Glutamatergic neuron (in vitro differentiated cells): ENCODE results near the gene TMEM74B. TPM values are rescaled to one million over a fixed set of nuclear protein-coding genes. Genes with fewer than 3 reads are reported as not detected.

Source experiments
- DNase-seq: peaks from one replicate; pipeline ENCODE4 v3.0.0; 2022
- H3K27ac Mint-ChIP-seq: one replicate; pipeline ENCODE4 v1.8.0; 2020; ENCODE audit warnings: mild to moderate bottlenecking, mixed read lengths, inconsistent platforms; ENCODE audit not compliant: unreplicated experiment
- H3K27me3 Mint-ChIP-seq: one replicate; pipeline ENCODE4 v1.8.0; 2020; ENCODE audit warnings: mild to moderate bottlenecking, moderate library complexity, mixed read lengths, inconsistent platforms; ENCODE audit not compliant: unreplicated experiment
- H3K36me3 Mint-ChIP-seq: one replicate; pipeline ENCODE4 v1.8.0; 2020; ENCODE audit warnings: mild to moderate bottlenecking, mixed read lengths, inconsistent platforms; ENCODE audit not compliant: unreplicated experiment
- H3K4me1 Mint-ChIP-seq: one replicate; pipeline ENCODE4 v1.8.0; 2020; ENCODE audit warnings: mild to moderate bottlenecking, low read depth, mixed read lengths, inconsistent platforms; ENCODE audit not compliant: unreplicated experiment
- H3K4me3 Mint-ChIP-seq: one replicate; pipeline ENCODE4 v1.8.0; 2020; ENCODE audit warnings: mild to moderate bottlenecking, mixed read lengths, inconsistent platforms; ENCODE audit not compliant: unreplicated experiment
- H3K9me3 Mint-ChIP-seq: one replicate; pipeline ENCODE4 v1.8.0; 2020; ENCODE audit warnings: mild to moderate bottlenecking, moderate library complexity, mixed read lengths, inconsistent platforms; ENCODE audit not compliant: unreplicated experiment
- total RNA-seq: library from RNA; stranded (reverse); fragmentation: NEBNext Ultra II Directional; extraction: Animal tissue kit (Norgen Biotek cat#: 25700); gene quantifications from one replicate; pipeline ENCODE4 v1.2.1, GENCODE V29; 2021; ENCODE audit not compliant: unreplicated experiment
- TF ChIP-seq, protein P1 (sequence below): fragments of 200-600 bp; sonication (generic); IDR thresholded peaks from one replicate; pipeline ENCODE4 v1.5.0; 2021; ENCODE audit not compliant: partially characterized antibody, unreplicated experiment

Gene TMEM74B
- total RNA-seq, 1 donor from 2014 or later, result 5.0 TPM

DNA sequence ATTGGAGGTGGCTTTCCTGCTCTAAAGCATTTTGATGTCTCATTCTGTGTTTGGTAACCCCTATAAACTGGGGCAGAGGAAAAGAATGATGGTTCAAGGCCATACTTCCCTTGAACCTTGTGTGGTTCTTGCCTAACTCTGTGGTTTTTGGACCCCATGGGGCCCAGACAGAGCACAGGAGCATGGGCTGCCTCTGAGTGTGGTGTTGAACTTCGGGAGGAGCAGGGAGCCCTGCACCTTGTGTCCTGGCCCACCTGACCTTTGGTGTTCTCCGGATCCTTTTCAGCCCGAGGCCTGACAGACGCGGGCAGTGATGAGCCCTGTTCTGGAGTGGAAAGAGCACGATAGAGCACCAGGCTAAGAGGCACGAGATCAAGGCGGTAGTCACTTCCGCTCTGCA lies 18.8 kb downstream of the TMEM74B start:
- H3K27me3 Mint-ChIP-seq, result peaks cover 2% of the 10 kb centered on the region
- DNase-seq, result no peak
- no peaks in the 10 kb centered on the region for H3K9me3 Mint-ChIP-seq
- no peaks in the 10 kb centered on the region for H3K4me1 Mint-ChIP-seq
- no peak overlapping the region for H3K27ac Mint-ChIP-seq
- TF ChIP-seq, protein P1, sequence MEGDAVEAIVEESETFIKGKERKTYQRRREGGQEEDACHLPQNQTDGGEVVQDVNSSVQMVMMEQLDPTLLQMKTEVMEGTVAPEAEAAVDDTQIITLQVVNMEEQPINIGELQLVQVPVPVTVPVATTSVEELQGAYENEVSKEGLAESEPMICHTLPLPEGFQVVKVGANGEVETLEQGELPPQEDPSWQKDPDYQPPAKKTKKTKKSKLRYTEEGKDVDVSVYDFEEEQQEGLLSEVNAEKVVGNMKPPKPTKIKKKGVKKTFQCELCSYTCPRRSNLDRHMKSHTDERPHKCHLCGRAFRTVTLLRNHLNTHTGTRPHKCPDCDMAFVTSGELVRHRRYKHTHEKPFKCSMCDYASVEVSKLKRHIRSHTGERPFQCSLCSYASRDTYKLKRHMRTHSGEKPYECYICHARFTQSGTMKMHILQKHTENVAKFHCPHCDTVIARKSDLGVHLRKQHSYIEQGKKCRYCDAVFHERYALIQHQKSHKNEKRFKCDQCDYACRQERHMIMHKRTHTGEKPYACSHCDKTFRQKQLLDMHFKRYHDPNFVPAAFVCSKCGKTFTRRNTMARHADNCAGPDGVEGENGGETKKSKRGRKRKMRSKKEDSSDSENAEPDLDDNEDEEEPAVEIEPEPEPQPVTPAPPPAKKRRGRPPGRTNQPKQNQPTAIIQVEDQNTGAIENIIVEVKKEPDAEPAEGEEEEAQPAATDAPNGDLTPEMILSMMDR, result no peak
- H3K4me3 Mint-ChIP-seq, result no peak overlapping the region
- peaks cover 17% of the 10 kb centered on the region for H3K36me3 Mint-ChIP-seq

DNA sequence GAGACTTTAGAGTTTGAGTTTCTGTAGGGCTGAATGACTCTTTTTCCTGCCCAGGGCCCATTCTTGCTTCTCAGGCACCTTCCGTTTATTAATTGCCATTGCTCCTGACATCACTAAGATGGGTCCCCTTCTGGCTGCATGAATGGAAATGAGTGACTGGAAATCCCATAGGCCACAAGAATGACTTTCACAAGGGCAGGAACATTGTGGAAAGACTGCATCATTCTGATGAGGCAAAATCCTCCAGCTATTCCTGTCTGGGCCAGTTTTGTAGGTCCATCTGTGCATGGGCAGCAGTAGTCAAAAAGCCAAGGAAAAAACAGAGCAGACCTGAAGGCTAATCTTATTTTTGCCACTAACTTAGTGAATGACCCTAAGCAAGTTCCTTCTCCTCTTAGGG lies 19.3 kb downstream of the TMEM74B start:
- peaks cover 17% of the 10 kb centered on the region for H3K36me3 Mint-ChIP-seq
- no peak for DNase-seq
- no peaks in the 10 kb centered on the region for H3K4me1 Mint-ChIP-seq
- no peak overlapping the region for H3K27ac Mint-ChIP-seq
- no peak overlapping the region for H3K4me3 Mint-ChIP-seq
- H3K27me3 Mint-ChIP-seq, result peaks cover 2% of the 10 kb centered on the region
- TF ChIP-seq, protein P1, result no peak
- H3K9me3 Mint-ChIP-seq, result no peaks in the 10 kb centered on the region

DNA sequence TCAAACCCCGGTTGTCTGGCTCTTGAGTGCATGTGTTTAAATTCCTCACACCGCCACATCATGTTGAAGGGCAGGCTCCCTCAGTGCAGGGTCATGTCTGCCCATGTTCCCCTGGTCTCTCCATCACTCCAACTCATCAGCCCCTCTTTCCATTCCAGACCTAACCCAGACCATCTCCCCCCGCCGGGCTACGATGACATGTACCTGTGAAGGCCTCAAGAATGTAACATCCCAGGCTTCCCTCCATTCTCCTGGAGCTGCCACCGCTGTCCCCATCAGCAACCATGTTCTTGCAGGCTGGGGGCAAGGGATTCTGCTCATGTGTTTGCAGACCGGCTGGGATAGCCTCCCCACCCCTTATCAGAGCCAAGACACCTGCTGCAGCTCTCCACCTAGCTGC lies 19.9 kb downstream of the TMEM74B start:
- peaks cover 2% of the 10 kb centered on the region for H3K27me3 Mint-ChIP-seq
- TF ChIP-seq, protein P1, result no peak
- no peak overlapping the region for H3K27ac Mint-ChIP-seq
- no peak overlapping the region for H3K4me3 Mint-ChIP-seq
- no peak for DNase-seq
- no peaks in the 10 kb centered on the region for H3K9me3 Mint-ChIP-seq
- H3K4me1 Mint-ChIP-seq, result no peaks in the 10 kb centered on the region
- H3K36me3 Mint-ChIP-seq, result peaks cover 12% of the 10 kb centered on the region

DNA sequence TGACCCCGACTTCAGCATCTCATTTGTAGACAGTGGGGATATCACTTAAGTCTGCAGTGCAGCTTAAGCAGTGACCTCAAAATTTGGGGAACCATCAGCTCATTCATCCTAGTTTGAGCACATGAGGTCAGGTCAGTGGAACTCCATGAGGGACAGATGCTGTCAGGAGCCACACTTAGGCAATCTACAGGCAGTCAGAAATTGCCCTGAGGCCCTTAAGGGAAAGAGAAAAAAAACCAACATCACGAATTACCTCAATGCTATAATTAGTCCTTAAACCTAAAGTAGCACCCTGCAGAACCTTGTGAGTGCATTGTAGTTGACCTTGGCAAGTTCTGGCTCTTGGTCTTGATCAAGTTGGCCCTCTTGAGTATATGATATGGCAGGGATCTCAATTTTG lies 21.1 kb downstream of the TMEM74B start:
- H3K27ac Mint-ChIP-seq, result no peak overlapping the region
- H3K4me1 Mint-ChIP-seq, result no peaks in the 10 kb centered on the region
- TF ChIP-seq, protein P1, result no peak
- H3K36me3 Mint-ChIP-seq, result peaks cover 10% of the 10 kb centered on the region
- no peaks in the 10 kb centered on the region for H3K9me3 Mint-ChIP-seq
- H3K27me3 Mint-ChIP-seq, result peaks cover 3% of the 10 kb centered on the region
- no peak for DNase-seq
- H3K4me3 Mint-ChIP-seq, result no peak overlapping the region

DNA sequence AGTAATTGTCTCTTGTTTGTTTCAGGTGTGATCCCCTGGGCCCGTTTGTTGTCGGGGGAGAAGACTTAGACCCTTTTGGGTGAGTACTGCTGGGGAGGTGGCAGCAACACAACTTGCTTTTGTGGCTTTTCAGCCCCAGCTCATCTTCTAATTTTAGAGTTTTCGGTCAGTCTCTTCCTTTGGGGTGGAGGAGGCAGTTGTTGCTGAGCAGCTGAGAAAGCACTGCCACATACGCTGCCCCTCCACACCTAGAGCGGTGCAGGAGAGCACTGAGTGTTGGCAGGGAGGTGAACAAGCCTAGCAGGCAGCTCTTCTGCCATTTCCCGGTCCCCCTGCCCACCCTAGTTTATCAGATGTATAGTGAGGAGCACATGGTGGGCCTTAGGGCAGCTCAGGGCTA lies 21.7 kb downstream of the TMEM74B start:
- no peaks in the 10 kb centered on the region for H3K9me3 Mint-ChIP-seq
- peaks cover 3% of the 10 kb centered on the region for H3K27me3 Mint-ChIP-seq
- no peak for DNase-seq
- H3K27ac Mint-ChIP-seq, result no peak overlapping the region
- TF ChIP-seq, protein P1, result no peak
- H3K4me1 Mint-ChIP-seq, result no peaks in the 10 kb centered on the region
- H3K4me3 Mint-ChIP-seq, result no peak overlapping the region
- H3K36me3 Mint-ChIP-seq, result peaks cover 7% of the 10 kb centered on the region
